HG03039 (cell line): ENCODE results near the gene FRMD4A.
"Not testable (repeated sequence)": the region's sequence is repeated elsewhere in the genome, so short reads cannot be mapped to it uniquely, and the experiment has no call there.

Experiments
- ATAC-seq: cut with Tn5 transposase; IDR thresholded peaks from one replicate; pipeline ENCODE4 v1.9.1; 2021; ENCODE audit warnings: mild to moderate bottlenecking, moderate library complexity; ENCODE audit not compliant: unreplicated experiment

FRMD4A gene

DNA sequence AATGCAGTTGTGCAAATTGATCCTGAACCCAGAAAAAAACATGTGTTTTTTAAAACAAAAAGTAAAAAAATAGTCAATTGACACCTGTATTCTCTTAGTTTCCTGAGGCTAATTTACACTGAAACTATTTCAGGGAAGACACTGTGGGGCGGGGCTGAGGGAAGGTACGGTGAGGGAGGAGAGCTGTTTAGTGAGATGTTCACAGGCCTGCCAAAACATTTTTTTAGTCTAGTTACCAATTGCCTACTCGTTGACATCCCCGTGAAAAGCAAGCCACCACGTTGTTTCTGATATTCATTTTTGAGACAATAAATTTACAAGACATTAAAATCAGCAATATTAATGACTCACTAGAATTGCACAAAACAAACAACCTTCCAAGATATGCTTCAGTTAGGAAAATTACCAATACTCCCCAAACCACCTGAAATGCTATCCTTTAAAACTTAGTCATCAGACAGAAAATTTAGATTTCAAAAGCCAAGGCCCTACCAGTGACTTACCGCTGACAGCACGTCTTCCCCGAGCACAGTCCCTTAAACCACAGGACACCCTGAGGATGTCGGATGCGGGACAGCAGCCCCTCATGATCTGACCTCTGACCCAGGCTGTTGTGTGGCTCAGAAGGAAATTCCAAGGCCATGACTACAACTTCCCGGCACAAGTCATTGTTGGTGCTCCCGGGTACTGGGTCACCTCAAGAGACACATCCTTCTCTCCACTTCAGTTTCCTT, 464.8 kb downstream of the FRMD4A start:
- no peak for ATAC-seq

DNA sequence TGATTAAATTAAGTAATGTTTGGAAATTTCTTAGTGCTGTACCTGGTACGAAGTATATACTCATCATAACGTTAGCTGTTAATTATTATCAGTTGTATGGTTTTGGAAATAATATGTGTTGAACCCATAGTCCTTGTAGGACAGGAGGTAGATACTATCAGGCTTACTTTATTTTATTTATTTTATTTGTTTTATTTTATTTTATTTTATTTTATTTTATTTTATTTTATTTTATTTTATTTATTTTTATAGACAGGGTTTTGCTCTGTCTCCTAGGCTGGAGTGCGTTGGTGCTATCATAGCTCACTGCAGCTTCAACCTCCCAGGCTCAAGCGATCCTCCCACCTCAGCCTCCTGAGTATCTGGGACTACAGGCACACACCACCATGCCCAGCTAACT, 465.5 kb downstream of the FRMD4A start:
- ATAC-seq: not testable (repeated sequence)

DNA sequence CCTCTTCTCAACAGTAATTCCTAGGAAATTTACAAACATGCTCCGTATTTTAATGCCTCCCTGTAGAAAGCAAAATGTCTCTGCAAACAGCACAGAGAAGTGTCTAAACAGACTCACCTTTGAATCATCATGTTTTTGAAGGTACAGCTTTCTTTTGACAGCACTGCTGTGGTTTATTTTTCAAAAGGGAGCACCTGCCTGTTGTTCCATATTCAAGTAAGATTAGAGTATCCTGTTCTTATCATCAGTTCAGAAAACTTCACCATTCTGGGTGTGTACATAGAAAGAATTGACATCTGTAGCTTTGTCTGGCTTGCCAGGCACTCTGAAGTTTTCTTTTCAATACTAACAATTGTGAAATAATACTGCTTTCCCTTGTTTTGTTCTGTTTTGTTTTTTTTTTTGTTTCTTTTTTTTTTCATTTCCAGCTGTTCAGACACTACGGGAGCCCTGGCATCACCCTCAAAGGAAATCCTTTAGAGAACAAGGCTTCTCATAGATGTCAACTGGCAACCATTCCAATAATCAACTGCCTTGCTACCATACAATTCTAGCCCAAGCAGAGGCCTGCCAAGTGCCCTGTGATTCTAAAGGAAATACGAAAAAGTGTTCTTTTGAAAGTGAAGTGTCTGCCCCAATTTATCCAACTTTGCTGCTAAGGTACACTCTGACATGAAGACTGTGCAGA, 468.0 kb downstream of the FRMD4A start:
- ATAC-seq: no peak

DNA sequence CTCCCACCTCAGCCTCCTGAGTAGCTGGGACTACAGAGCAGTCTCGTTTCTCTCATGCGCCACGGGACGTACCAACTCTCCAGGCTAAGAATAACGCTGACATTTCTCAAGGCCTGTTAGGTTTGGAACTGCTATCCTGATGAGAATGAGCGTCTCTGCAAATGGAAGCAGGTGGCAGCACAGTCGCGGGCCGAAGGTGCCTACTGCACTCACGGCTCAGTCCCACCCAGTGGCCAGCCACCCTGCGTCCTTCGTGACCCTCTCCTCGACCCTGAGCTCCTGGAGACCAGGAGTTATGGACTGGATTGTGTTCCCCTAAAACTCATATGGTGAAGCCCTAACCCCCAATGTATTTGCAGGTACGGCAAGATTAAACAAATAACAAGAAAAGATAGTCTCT, 469.8 kb downstream of the FRMD4A start:
- no peak for ATAC-seq

DNA sequence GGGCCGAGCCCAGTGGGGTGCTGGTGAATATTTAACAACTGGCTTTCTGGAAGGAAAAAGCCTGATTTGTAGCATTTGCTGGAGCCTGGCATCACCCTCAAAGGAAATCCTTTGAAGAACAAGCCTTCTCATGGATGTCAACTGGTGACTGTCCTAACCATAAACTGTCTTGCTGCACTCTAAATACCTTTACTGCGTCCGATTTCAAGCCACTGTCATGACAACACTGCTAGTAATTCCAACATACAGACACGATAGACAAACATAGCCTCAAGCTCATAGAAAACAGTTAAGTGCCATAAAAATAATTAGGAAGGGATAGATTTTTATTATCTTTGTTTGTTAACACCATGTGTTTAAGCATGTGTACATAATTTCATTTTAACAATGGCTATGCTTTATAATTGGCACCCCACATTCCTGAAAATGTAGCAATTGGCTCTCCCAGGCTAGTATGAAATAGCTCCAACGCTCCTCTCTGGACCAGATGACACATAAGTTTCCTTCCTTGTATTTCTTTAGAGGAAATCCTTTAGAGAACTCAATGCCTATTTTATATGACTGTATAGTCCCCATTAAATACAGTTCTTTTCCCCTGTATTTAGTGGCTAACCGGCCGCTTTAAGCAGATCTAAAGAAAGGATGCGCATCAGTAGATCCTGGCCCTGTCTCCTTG, 470.6 kb downstream of the FRMD4A start:
- ATAC-seq: no peak

DNA sequence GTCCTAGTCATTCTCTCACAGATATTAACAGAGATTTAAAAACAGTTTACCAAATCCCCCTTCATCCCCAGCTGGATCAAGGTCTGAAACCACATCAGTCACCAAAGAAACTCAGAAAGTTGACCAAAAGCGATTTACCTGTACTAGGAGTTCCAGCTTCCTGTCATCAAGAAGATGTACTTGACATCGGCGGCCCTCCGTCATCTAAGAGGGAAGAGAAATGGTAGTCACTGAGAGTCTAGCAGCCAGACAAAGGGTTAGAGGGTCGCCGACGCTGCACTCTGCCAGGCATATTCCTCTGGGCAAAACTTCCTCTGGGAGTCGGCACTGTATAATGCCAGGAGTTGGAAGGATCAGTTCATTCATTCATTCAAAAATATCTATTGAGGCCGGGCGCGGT, 472.0 kb downstream of the FRMD4A start:
- ATAC-seq: no peak

DNA sequence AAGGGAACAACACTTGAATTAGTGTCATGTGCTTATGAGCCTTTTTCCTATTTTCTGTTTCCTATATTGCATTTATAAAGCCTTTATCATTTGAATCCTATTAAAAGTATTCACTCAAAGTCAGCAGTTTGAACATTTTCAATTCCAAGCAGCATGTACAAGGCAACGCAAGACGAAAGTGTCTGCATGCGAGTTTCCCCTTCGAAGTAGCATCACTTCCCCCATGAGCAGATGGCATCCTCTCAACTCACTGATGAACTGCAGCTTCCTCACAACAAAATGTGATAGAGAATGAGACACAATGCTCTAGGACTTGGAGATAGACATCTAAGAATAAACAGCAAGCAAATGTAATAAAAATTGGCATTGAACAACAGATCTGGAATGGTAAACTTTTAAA, 473.3 kb downstream of the FRMD4A start:
- ATAC-seq: no peak

DNA sequence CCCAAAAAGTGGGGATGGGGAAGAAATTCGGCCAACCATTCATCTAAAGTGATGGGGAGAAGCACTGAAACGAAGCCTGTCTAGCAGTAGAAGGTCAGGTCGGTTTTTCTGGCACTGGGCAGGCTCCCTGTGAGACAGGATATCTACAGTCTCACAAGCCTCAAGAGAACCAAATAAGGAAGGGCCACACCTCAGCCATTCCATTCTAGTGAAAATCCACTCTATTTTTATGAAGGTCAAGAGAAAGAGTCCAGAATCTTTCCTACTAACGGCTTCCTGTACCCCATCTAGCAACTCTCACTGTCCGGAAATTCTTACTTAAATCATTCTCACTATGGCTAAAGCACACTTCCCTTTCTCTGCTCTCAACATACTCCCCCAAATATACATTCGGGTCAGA, 476.9 kb downstream of the FRMD4A start:
- ATAC-seq: no peak

DNA sequence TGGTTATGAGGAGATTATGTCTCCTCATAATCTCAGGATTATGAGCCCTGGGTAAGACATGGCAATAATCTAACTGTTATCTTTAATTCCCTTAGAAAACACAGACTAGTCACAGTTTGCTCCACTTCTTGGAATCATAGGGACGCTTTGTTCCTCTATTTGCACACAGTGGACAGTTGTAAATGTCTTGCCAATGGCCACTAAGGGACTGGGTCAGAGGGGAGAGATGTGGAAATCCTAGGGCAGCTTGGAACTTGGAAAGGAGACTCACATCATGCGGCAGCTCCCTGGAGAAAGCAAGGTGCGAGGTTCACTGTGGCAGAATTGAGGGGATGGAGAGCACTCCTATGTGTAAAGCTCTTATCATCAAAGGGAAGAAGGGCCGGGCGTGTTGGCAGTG, 477.9 kb downstream of the FRMD4A start:
- ATAC-seq: no peak

DNA sequence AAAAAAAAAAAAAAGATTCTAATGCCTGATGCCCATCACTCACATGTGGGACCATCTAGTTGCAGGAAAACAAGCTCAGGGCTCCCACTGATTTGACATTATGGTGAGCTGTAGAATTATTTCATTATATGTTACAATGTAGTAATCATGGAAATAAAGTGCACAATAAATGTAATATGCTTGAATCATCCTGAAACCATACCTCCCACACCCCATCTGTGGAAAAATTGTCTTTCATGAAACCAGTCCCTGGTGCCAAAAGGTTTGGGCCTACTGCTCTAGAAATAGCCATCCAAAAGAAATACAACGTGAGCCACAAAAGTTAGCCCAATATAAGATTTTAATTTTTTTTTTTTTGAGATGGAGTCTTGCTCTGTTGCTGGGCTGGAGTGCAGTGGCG, 478.8 kb downstream of the FRMD4A start:
- ATAC-seq: no peak

DNA sequence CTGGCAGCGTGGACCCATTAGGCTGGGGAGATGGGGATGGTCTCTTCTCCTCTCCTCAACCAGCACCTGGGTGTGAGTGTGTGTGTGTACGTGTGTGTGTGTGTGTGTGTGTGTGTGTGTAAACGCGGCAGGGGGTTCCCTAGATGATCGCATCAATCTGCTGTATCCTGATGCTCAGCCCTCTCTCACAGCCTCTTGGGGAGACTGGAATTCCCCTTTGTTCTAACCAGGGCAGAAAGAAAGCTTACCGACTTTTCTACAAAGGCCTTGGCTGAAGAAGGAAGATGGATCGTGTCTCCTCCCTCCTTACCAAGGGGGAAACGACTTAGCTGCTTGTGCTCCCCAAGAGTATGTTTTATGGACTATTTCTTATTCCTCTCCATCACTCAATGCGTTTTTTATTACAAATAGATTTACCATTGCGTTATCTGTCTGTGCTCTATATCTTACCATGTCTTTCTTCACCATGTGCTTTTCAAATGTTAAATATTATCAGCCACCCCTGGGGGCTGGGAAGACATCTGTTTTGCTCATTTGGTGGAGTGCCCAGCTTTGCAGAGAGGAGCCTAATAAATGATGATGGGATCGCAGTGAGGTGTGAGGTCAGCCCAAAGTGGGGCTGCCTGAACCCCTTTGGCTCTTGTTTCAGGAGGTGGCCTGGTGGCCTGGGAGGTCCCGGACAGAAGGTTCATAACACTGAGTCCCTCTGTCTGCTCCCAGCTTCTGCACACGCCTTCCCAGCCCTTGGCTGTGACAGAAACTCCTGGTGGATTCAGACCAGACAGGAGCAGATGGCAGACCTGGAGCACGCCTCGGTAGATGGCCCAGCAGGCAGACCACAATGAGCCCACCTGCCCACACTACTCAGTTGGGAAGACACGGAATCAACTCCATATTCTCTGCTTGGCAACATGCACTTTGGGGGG, 481.9 kb downstream of the FRMD4A start:
- ATAC-seq: no peak

DNA sequence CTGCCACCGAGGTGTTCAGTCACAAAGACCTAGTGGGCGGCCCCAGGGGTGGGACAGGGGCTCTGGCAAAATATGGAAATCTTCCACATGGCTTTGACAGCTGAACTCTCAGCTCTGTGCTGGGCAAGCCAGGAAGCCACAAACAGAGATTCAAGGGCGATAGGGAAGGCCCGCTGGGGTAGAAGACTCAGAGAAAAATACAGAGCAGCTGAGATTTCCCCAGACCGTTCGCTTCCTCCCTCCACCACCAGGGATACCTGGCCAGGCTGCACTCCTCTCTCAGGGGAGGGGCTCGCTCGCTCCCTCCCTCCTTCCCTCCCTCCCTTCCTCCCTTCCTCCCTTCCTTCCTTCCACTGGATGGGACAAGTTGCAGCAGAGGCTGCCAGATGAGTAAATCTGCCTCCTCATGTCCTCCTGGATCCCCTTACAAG, 483.5 kb downstream of the FRMD4A start:
- no peak for ATAC-seq

DNA sequence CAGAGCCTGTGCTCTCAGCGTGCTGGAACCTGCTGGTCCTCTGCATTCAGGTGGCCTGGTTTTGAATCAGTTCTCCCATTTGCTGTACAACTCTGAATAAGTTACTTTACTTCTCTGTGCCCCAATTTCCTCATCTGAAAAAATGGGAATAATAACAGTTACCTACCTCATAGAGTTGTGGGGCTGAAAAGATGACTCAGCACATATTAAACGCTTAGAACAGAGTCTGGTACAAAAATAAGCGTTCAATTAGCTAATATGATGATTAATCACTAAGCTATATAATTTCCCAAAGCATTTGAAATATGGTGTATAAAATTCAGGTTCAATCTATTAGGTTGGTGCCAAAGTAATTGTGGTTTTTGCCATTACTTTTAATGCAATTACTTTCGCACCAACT, 484.8 kb downstream of the FRMD4A start:
- no peak for ATAC-seq

DNA sequence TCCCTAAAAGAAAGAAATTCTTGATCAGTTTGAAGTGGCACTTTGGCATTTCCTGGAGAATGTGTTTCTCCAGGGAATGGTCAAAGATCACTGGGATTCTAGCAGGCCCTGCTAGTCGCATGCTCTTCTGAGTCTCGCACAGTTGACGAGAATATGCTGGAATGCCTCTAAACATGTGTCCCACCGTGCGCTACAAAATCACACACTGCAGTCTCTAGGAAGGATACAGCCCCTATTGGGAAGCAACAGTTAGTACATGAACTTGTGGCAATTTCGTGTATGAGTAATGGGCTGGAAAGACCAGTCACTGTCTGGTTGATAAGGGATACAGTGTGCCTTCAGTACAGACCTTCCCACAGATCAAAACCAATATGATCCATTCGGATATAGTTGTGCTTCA, 486.1 kb downstream of the FRMD4A start:
- ATAC-seq: no peak

DNA sequence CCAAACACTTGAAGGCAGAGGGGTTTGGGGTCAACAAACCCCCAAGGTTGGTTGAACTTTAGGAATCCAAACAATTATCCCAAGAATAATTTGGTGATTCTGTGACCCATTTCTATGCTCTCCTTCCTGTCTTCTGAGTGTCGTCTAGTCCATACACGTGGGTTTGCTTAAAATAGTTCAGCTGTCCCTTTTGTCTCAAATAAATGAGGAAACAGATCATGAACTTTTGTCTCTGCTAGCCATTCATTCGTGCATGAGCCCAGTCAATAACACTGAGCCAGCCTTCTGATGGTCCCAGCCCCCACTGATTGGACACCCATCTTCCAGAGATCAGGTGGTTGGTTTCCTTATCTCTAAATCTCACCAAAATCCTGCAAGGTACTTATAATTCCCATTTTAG, 488.6 kb downstream of the FRMD4A start:
- no peak for ATAC-seq

DNA sequence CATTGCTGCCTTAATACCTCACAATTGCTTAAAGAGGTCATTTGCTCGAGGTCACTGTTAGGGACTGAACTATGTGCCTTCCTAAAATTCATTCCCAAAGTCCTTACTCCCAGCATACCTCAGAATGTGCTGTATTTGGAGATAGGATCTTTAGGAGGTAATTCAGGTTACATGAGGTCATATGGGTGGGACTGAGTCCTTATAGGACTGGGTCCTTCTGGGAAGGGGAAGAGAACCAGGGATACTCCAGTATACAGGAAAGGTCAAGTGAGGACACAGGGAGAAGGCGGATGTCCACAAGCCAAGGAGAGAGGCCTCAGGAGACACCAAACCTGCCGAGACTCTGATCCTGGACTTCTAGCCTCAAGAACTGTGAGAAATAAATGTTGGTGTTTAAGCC, 490.7 kb downstream of the FRMD4A start:
- no peak for ATAC-seq

DNA sequence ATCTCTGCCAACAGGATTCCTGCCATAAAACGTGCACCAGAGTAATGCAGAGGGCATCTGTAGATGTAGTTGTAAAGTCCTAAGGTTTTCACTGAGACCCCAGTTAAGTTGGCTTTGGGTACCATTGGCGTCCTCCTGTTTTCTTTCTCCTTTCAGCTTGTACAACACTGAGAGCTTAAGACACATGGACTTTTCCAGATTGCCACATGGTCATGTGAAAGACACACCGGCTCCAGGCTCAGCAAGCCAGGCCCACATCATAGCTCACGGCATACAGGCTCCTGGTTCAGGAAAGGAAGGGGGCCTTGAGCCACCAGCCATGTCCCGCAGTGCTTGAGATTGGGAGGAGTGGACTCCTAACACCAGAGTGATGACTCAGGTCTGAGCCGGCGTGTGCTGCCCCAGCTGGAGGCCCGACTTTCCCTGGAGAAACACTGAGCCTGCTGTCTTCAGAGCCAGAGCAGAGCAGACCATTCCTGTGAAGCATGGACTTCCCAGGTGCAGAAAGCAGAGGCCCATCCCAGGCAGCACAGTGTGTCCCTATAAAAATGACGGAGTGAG, 491.2 kb downstream of the FRMD4A start:
- ATAC-seq: no peak

DNA sequence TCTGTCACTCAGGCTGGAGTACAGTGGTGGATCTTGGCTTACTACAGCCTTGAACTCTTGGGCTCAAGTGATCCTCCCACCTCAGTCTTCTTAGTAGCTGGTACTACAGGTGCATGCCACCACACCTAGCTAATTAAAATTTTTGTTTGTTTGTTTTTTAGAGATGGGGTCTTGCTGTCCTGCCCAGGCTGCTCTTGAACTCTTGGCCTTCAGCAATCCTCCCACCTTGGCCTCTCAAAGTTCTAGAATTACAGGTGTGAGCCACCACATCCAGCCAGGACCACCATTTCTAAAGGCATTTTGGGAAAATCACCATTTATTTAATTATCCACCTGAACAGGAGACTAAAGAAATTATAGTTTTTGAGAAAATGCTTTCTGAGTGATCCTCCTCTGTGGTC, 491.7 kb downstream of the FRMD4A start:
- no peak for ATAC-seq

DNA sequence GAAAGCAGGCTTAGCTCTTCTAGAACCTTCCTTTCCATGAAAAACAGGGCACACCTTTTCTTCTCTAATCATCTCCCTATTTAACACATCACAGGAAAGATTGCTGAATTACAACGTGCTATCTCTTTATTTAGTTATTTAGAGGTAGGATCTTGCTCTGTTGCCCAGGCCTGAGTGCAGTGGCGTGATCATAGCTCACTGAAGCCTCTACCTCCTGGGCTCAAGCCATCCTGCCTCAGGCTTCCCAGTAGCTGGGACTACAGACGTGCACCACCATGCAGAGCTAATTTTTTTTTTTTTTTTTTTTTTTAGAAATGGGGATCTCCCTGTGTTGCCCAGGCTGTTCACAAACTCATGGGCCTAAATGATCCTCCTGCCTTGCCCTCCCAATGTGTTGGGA, 492.8 kb downstream of the FRMD4A start:
- no peak for ATAC-seq

DNA sequence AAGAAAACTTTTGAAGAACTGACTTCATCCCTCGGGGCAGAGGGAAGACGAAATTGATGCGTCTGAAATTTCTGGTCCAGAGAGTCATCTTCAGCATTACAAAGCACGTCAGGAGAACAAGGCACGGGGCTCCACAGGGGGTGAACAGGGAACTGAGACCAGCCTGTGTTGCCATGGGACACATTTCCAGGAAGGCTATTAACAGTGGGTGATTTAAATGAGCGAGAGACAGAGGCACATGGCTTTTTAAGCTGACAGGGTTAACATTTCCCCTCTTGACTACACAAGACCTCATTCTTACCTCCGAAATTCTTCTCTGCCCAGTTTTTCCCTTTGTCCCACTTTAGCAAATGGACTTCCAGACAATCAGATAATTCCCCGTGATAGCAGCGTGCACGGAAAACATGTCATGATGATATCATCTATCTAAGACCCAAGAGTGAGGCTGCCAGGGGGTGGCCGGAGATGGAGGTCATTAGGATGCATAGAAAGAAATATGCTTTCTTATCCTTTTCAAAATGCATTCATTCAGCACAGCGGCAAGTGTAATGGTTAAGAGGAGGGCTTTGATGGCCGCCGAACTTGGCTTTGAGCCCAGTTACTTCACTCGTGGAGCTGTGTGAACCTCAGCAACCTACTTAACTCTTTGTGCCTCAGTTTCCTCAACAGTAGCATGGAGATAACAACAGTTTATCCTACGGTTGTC, 496.0 kb downstream of the FRMD4A start:
- ATAC-seq: no peak
